Stimulated activated naive B cell treated with anti-CD40 and anti-IgM and Interleukin-4, amounts not matched to agents 10 μg/mL and 1 μg/mL and 100 μg/mL, for 72 hours (primary cell): ENCODE data around the gene BMPR1A.
"Not testable (repeated sequence)": the region's sequence is repeated elsewhere in the genome, so short reads cannot be mapped to it uniquely, and the experiment has no call there.

Experiments
- ATAC-seq, 2 donors: fragments of 150-1000 bp; cut with Tn5 transposase; replicated peaks; 2 replicates each; pipeline ENCODE4 v1.10.0; 2021; ENCODE audit warnings: moderate library complexity in 1 of 2
- DNase-seq: peaks from one replicate; pipeline ENCODE4 v3.0.0; 2021
- H3K27ac Mint-ChIP-seq: one replicate; pipeline ENCODE4 v1.8.0; 2022; ENCODE audit warnings: mild to moderate bottlenecking, mixed read lengths
- H3K27me3 Mint-ChIP-seq, 2 donors: one replicate each; pipeline ENCODE4 v1.8.0; 2022; ENCODE audit warnings: mixed read lengths in 2 of 2
- H3K36me3 Mint-ChIP-seq, 2 donors: one replicate each; pipeline ENCODE4 v1.8.0; 2022; ENCODE audit warnings: mixed read lengths in 2 of 2, mild to moderate bottlenecking in 1 of 2
- H3K4me1 Mint-ChIP-seq, 2 donors: one replicate each; pipeline ENCODE4 v1.8.0; 2022; ENCODE audit warnings: mixed read lengths in 2 of 2, mild to moderate bottlenecking in 1 of 2
- H3K4me3 Mint-ChIP-seq, 2 donors: one replicate each; pipeline ENCODE4 v1.8.0; 2022; ENCODE audit warnings: mild to moderate bottlenecking in 2 of 2, mixed read lengths in 2 of 2, moderate library complexity in 1 of 2
- H3K9me3 Mint-ChIP-seq, 2 donors: one replicate each; pipeline ENCODE4 v1.8.0; 2022; ENCODE audit warnings: mixed read lengths in 2 of 2, mild to moderate bottlenecking in 1 of 2

BMPR1A gene

DNA sequence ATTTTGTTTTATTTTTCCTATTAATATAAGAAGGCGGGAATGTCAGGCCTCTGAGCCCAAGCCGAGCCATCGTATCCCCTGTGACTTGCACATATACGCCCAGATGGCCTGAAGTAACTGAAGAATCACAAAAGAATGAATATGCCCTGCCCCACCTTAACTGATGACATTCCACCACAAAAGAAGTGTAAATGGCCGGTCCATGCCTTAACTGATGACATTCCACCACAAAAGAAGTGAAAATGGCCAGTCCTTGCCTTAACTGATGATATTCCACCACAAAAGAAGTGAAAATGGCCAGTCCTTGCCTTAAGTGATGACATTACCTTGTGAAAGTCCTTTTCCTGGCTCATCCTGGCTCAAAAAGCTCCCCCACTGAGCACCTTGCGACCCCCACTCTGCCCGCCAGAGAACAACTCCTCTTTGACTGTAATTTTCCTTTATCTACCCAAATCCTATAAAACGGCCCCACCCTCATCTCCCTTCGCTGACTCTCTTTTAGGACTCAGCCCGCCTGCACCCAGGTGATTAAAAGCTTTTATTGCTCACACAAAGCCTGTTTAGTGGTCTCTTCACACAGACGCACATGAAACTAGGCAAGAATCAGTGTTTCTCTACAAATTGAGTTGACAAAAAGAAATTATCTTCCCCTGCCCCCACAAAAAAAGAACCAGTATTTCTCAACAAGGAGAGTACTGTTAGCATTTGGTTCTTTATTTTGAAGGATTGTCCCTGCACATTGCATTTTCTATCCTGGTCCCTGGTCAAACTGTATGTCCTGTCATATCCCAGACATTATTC, 108.8 kb downstream of the BMPR1A start:
- not testable (repeated sequence) for H3K27ac Mint-ChIP-seq, H3K9me3 Mint-ChIP-seq, H3K27me3 Mint-ChIP-seq, H3K4me3 Mint-ChIP-seq, H3K4me1 Mint-ChIP-seq, ATAC-seq, H3K36me3 Mint-ChIP-seq, DNase-seq

DNA sequence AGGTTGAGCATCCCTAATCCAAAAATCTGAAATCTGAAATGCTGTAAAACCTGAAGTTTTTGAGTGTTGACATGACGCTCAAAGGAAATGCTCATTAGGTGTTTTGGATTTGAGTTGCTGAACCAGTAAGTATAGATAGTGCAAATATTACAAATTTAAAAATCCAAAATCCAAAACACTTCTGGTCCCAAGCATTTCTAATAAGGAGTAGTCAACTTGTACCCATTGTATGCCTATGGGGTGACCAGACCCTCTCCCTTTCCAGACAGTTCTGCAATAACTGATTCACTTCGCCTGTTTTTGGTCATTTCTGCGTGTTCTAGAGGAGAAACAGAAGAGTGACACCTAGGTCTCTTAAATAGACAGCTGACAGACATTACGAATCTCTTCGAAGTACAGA, 110.7 kb downstream of the BMPR1A start:
- Mint-ChIP-seq H3K4me3 (no peak overlapping the region), H3K36me3 (peaks cover 0 to 2% of the 10 kb centered on the region in 2 donors)

DNA sequence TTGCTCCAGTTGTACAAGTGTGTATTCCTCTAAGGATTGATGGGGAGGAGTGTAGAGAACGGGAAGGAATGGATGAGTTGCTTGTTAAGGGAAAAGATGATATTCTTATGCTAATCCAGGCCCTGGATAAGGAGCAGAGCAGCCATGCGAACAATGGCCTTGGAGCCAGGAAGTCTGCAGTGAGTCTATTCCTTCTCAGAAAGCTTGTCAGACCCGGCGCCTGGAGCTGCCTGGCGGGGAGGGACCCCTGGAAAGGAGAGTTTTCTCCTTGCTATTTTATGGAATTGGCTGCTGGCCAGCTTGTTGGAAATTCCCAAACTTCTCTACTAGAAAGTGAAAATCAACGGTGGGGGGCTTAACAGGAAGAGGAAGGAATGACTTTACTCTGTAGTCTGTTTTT, 111.9 kb downstream of the BMPR1A start:
- ATAC-seq (no peak), DNase-seq (no peak)
- peaks cover 0 to 17% of the 10 kb centered on the region in 2 donors for H3K27me3 Mint-ChIP-seq
- H3K36me3 Mint-ChIP-seq: peaks cover 0 to 2% of the 10 kb centered on the region in 2 donors
- H3K4me1 Mint-ChIP-seq: peaks cover 0 to 6% of the 10 kb centered on the region in 2 donors
- no peak overlapping the region for H3K4me3 Mint-ChIP-seq
- no peak overlapping the region for H3K27ac Mint-ChIP-seq
- no peaks in the 10 kb centered on the region for H3K9me3 Mint-ChIP-seq

More for the DNA sequence above, 110.7 kb downstream of the BMPR1A start:
- H3K9me3 Mint-ChIP-seq: no peaks in the 10 kb centered on the region
- H3K27me3 Mint-ChIP-seq: peaks cover 0 to 15% of the 10 kb centered on the region in 2 donors
- no peak for DNase-seq
- no peaks in the 10 kb centered on the region for H3K4me1 Mint-ChIP-seq
- H3K27ac Mint-ChIP-seq: no peak overlapping the region
- no peak for ATAC-seq

DNA sequence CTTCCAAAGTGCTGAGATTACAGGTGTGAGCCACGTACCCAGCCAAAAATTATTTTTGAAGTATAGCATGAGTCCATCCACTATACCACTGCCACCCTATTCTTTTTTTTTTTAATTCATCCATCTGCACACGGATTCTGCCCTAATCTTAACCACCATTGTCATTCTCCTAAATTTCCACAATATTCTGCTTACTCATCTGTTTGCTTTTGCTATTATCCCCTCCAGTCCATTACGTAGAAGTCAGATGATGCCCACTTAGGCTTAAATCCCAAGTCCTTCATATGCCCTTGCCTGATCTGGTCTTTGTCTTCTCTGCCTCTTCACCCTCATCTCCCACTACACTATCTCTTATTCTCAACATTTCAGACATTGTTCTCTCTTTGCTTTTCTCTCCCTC, 114.3 kb downstream of the BMPR1A start:
- Mint-ChIP-seq H3K4me3 (no peak overlapping the region), H3K36me3 (peaks cover 0 to 2% of the 10 kb centered on the region in 2 donors)
- no peak for DNase-seq

DNA sequence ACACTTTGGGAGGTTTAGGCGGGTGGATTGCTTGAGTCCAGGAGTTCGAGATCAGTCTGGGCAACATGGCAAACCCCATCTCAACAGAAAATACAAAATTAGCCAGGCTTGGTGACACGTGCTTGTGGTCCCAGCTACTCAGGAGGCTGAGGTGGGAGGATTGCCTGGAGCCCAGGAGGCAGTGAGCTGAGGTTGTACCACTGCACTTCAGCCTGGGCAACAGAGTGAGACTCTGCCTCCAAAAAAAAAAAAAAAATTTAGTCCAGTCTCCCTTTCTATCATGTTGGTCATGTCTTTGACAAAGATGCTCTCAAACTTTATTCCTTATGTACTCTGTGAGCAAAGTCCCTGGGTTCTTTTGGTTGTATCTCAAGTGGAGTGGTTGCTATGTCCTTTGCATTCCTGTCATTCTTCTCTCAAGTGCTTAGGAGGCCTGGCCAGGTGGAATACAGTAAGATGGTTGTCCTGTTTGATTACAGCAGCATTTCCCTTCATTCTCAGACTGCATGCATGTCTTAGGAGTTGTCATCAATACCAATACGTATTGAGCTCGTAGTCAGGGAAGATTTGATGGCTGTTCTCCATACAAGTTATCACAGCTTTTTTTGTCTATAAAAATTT, 115.3 kb downstream of the BMPR1A start:
- no peak for DNase-seq
- H3K9me3 Mint-ChIP-seq: no peaks in the 10 kb centered on the region
- no peak for ATAC-seq

More for the DNA sequence above, 114.3 kb downstream of the BMPR1A start:
- H3K9me3 Mint-ChIP-seq: no peaks in the 10 kb centered on the region
- H3K27ac Mint-ChIP-seq: no peak overlapping the region
- peaks cover 0 to 8% of the 10 kb centered on the region in 2 donors for H3K4me1 Mint-ChIP-seq
- peaks cover 0 to 20% of the 10 kb centered on the region in 2 donors for H3K27me3 Mint-ChIP-seq
- ATAC-seq: no peak

DNA sequence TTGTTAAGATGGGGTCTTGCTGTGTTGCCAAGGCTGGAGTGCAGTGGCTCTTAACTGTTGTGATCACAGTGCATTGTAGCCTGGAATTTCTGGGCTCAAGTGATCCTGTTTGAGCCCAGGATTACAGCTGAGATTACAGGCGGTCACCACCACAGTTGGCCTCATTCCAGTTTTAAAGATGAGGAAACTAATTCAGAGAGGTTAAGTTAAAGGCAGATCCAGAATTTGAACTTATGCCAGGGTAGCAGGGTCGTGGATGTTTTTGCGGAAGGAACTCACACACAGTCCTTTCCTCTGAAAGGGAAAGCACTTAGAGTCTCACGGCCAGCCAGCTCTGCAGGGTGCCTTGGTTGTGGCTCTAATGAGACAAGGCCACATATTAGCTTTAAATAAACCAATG, 116.3 kb downstream of the BMPR1A start:
- H3K9me3 Mint-ChIP-seq: no peaks in the 10 kb centered on the region
- peak; percentile 29 to 34 for ATAC-seq

More for the DNA sequence above, 115.3 kb downstream of the BMPR1A start:
- Mint-ChIP-seq H3K27me3 (peaks cover 0 to 20% of the 10 kb centered on the region in 2 donors), H3K36me3 (peaks cover 0 to 2% of the 10 kb centered on the region in 2 donors), H3K4me3 (no peak overlapping the region), H3K4me1 (peaks cover 0 to 8% of the 10 kb centered on the region in 2 donors), H3K27ac (no peak overlapping the region)

DNA sequence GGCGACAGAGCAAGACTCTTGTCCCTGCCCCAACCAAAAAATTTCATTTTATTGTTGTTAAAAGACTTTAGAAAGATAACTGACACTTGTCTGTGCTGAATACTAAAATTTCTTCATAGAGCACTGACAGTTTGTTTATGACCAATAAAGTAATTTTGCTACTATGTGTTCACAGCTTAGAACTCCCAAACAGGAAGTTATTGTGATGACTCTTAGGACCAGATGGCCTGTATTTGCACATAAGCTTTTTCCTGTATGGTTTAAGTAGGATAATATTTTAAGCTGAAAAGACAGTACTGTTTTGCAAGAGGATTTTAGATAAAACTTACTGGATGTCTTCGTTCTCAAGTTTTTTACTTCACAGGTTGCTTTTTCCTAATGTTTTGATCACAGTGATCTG, 120.3 kb downstream of the BMPR1A start:
- Mint-ChIP-seq H3K9me3 (peaks cover 0 to 4% of the 10 kb centered on the region in 2 donors), H3K4me3 (no peak overlapping the region)

More for the DNA sequence above, 116.3 kb downstream of the BMPR1A start:
- DNase-seq: no peak
- Mint-ChIP-seq H3K27me3 (peaks cover 0 to 16% of the 10 kb centered on the region in 2 donors), H3K36me3 (peaks cover 0 to 2% of the 10 kb centered on the region in 2 donors), H3K4me1 (peaks cover 0 to 8% of the 10 kb centered on the region in 2 donors), H3K27ac (no peak overlapping the region), H3K4me3 (no peak overlapping the region)

DNA sequence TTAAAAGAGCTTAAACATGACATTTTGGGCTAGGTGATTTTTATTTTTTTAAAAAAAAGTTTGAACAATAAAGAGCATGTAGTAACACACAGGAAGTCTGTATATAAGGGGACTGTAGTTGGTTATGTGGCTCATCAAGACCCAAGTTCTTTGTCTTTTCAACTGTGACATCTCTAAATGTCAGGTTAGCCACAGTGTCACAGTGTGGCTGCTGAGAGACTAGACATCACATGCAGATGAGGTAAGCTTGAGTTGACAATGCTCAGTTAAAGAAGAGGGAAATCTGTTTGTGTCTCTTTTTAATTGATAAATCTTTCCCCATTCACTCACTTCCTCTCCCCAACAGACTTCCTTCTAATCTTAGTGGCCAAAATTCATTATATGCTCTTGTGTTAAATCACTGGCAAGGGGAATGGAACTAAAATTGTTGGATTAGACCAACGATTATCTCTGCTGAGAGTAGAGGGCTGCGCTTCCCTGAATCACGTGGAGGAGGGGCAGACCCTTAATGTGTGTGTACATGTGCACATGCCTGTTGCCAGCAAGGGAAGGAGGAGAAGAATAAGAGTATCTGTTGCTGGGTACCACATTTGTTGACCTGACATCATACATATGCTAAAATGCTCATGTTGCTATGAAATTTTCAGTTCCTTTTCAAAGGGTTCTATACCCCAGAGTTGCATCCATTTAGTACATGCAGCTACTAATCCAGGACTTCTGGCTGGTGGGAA, 122.7 kb downstream of the BMPR1A start:
- ATAC-seq: peak; percentile 99
- DNase-seq: no peak
- H3K27ac Mint-ChIP-seq: peak overlapping the region; percentile 88

More for the DNA sequence above, 120.3 kb downstream of the BMPR1A start:
- H3K27ac Mint-ChIP-seq: no peak overlapping the region
- no peak for ATAC-seq
- peaks cover 8 to 19% of the 10 kb centered on the region in 2 donors for H3K4me1 Mint-ChIP-seq
- peaks cover 0 to 2% of the 10 kb centered on the region in 2 donors for H3K36me3 Mint-ChIP-seq
- DNase-seq: no peak
- peaks cover 0 to 5% of the 10 kb centered on the region in 2 donors for H3K27me3 Mint-ChIP-seq

DNA sequence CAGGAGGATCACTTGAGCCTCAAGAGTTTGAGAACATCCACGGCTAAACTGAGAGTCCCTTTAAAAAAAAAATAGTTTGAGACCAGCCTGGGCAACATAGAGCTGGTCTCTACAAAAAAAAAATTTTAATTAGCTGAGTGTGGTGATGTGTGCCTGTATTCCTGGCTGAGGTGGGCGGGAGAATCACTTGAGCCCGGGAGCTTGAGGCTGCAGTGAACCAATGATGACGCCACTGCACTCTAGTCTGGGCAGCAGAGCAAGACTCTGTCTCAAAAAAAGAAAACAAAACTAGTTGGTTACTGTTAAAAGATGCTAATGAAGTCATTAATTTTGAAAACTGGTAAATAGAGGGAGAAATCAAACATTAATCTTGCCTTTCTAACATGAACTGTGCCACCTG, 124.6 kb downstream of the BMPR1A start:
- DNase-seq: no peak
- no peak overlapping the region for H3K27ac Mint-ChIP-seq
- no peaks in the 10 kb centered on the region for H3K27me3 Mint-ChIP-seq
- no peak for ATAC-seq
- H3K9me3 Mint-ChIP-seq: peaks cover 0 to 4% of the 10 kb centered on the region in 2 donors
- H3K36me3 Mint-ChIP-seq: peaks cover 0 to 2% of the 10 kb centered on the region in 2 donors
- peaks cover 8 to 11% of the 10 kb centered on the region in 2 donors for H3K4me1 Mint-ChIP-seq
- H3K4me3 Mint-ChIP-seq: no peak overlapping the region

More for the DNA sequence above, 122.7 kb downstream of the BMPR1A start:
- peaks cover 0 to 4% of the 10 kb centered on the region in 2 donors for H3K9me3 Mint-ChIP-seq
- no peaks in the 10 kb centered on the region for H3K27me3 Mint-ChIP-seq
- H3K36me3 Mint-ChIP-seq: peaks cover 0 to 2% of the 10 kb centered on the region in 2 donors
- peak overlapping the region in 1 of 2 donors; percentile 41 for H3K4me3 Mint-ChIP-seq
- H3K4me1 Mint-ChIP-seq: peaks cover 8 to 11% of the 10 kb centered on the region in 2 donors

DNA sequence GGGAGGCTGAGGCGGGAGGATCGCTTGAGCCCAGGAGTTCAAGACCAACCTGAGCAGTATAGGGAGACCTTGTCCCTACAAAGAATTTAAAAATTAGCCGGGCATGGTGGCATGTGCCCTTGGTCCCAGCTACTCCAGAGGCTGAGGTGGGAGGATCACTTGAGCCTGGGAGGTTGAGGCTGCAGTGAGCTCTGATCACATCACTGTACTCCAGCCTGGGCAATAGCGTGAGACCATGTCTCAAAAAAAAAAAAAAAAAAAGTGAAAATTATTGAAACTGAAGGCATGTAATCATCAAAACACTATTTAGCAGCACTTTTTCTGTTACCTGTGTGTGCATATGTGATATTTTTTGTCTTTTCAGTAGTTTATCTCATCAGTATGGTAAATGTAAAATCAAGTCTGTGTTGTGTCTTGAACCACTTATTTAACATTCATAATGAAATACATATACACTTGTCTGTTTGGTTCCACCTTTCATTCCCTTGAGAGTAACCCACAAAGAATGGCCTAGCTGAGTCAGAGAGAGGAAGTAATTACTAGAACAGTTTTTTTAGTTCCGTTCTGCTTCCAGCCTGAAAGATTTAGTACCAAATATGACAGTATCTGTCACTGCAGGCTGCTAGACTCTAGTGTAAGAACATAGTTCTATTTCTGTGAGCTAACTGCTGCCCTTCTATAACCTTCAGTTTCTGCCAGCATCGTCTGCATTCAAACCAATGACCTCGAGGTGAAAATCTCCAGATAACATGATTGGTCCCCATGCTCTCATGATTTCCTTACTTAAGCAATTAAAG, 132.4 kb downstream of the BMPR1A start:
- peak; percentile 99 for ATAC-seq
- no peaks in the 10 kb centered on the region for H3K27me3 Mint-ChIP-seq
- peak overlapping the region; percentile 26 for H3K27ac Mint-ChIP-seq
- H3K9me3 Mint-ChIP-seq: no peaks in the 10 kb centered on the region
- DNase-seq: no peak
- H3K36me3 Mint-ChIP-seq: no peaks in the 10 kb centered on the region
- peaks cover 6 to 15% of the 10 kb centered on the region in 2 donors for H3K4me1 Mint-ChIP-seq
- H3K4me3 Mint-ChIP-seq: peak overlapping the region; percentile 22 to 25

DNA sequence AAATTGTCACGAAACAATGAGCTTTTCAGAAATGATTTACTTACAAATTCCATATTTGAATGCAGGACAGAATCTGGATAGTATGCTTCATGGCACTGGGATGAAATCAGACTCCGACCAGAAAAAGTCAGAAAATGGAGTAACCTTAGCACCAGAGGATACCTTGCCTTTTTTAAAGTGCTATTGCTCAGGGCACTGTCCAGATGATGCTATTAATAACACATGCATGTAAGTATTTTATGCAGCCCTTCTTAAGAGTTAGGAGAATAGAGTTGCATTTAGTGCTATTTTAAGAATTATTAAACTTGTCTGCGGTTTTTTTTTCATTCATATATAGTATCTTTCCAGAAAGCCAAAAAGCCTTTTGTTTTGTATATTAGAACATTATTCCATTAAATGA, 133.6 kb downstream of the BMPR1A start:
- Mint-ChIP-seq H3K36me3 (no peaks in the 10 kb centered on the region), H3K4me1 (peaks cover 6 to 15% of the 10 kb centered on the region in 2 donors), H3K27ac (no peak overlapping the region), H3K4me3 (no peak overlapping the region), H3K27me3 (no peaks in the 10 kb centered on the region), H3K9me3 (no peaks in the 10 kb centered on the region)
- no peak for DNase-seq
- ATAC-seq: no peak

DNA sequence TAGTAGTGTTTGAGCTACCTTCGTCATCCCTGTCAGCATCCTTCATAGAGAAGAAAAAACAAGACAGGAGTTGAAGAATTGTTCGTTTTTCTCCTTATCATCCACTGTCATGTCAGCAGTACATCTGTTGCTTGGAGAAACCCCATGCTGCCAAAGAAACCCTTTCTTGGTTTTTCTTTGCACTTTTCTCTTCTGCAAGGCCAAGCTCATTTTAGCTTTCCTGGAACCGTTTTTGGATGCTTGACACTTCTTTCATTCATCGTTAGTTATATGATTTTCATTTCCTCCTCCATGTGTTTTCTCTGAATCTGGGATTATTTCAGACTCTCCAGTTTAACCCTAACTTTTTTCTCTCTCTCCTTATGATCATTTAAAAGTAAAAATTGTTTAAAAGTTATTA, 142.1 kb downstream of the BMPR1A start:
- Mint-ChIP-seq H3K9me3 (no peaks in the 10 kb centered on the region), H3K4me1 (no peaks in the 10 kb centered on the region), H3K27me3 (peaks cover 15 to 29% of the 10 kb centered on the region in 2 donors), H3K27ac (no peak overlapping the region), H3K36me3 (no peaks in the 10 kb centered on the region), H3K4me3 (no peak overlapping the region)
- DNase-seq (no peak), ATAC-seq (no peak)

DNA sequence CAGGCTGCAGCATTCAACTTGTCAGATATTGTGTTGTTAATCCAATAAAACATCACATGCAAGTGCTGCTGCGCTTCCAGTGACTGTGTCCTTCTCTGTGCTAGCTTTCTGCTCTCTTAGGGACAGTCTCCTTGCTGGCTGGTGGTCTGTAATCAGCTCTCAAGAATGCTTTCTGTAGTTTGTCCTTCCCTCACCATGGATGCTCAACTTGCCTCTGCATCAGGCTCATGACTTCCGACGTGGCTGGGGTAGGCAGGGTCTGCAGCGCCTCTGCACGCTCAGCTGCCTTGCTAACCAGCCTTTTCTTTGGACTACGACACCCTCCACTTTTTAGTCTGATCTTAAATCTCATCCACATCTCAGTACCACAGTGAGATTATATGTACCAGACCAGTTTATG, 142.7 kb downstream of the BMPR1A start:
- H3K27ac Mint-ChIP-seq: no peak overlapping the region
- no peaks in the 10 kb centered on the region for H3K9me3 Mint-ChIP-seq

More for the DNA sequence above, 142.7 kb downstream of the BMPR1A start:
- Mint-ChIP-seq H3K36me3 (no peaks in the 10 kb centered on the region), H3K4me1 (no peaks in the 10 kb centered on the region), H3K4me3 (no peak overlapping the region), H3K27me3 (peaks cover 16 to 29% of the 10 kb centered on the region in 2 donors)
- DNase-seq: no peak
- ATAC-seq: no peak
